Smooth muscle cell (in vitro differentiated cells): Measurements from ENCODE around the gene SMAD1. TPM values are rescaled to one million over a fixed set of nuclear protein-coding genes. Genes with fewer than 3 reads are reported as not detected.

Source experiments
- DNase-seq: peaks from one replicate; lab custom pipeline; 2025; ENCODE audit not compliant: unreplicated experiment; lab: John Stamatoyannopoulos, UW
- H2AFZ ChIP-seq: fragments of 200-600 bp; sonication (generic); 2 replicates; pipeline ENCODE4 v1.6.0; 2016; ENCODE audit warnings: antibody characterized with exemption, low read depth, mild to moderate bottlenecking
- H3F3A ChIP-seq: fragments of 200-600 bp; sonication (generic); 2 replicates; pipeline ENCODE4 v1.6.0; 2017; ENCODE audit warnings: antibody characterized with exemption, low read depth
- H3K27ac ChIP-seq: fragments of 200-600 bp; sonication (generic); 2 replicates; pipeline ENCODE4 v1.5.1; 2016; ENCODE audit warnings: low read depth, mild to moderate bottlenecking
- H3K27me3 ChIP-seq: fragments of 200-600 bp; sonication (generic); 2 replicates; pipeline ENCODE4 v1.6.1; 2016; ENCODE audit warnings: low read depth, mild to moderate bottlenecking
- H3K36me3 ChIP-seq: fragments of 200-600 bp; sonication (generic); 2 replicates; pipeline ENCODE4 v1.5.1; 2016; ENCODE audit warnings: low read depth
- H3K4me1 ChIP-seq: fragments of 200-600 bp; sonication (generic); 2 replicates; pipeline ENCODE4 v1.5.1; 2016; ENCODE audit warnings: low read depth
- H3K4me2 ChIP-seq: fragments of 200-600 bp; sonication (generic); 2 replicates; pipeline ENCODE4 v1.6.0; 2016; ENCODE audit warnings: mild to moderate bottlenecking
- H3K4me3 ChIP-seq: fragments of 200-600 bp; sonication (generic); 2 replicates; pipeline ENCODE4 v1.5.1; 2016; ENCODE audit warnings: mild to moderate bottlenecking
- H3K79me2 ChIP-seq: fragments of 200-600 bp; sonication (generic); 2 replicates; pipeline ENCODE4 v1.6.0; 2016; ENCODE audit warnings: low read depth, mild to moderate bottlenecking
- H3K9ac ChIP-seq: fragments of 200-600 bp; sonication (generic); 2 replicates; pipeline ENCODE4 v1.6.0; 2016; ENCODE audit warnings: low read depth
- H3K9me3 ChIP-seq: fragments of 200-600 bp; sonication (generic); replicated peaks from 2 replicates; pipeline ENCODE4 v1.5.1; 2016; ENCODE audit warnings: low read depth
- H4K20me1 ChIP-seq: fragments of 200-600 bp; sonication (generic); 2 replicates; pipeline ENCODE4 v1.6.0; 2016; ENCODE audit warnings: low read depth
- CTCF ChIP-seq: fragments of 200-600 bp; sonication (generic); IDR thresholded peaks from 2 replicates; pipeline ENCODE4 v1.5.1; 2017; ENCODE audit warnings: borderline replicate concordance, mild to moderate bottlenecking, antibody characterized with exemption; ENCODE audit not compliant: insufficient read depth, poor library complexity, severe bottlenecking
- WGBS: methylation state at CpG from one replicate; pipeline ENCODE4 v1.1.7; 2016; ENCODE audit warnings: low lambda C conversion rate; 5-methylcytosine and 5-hydroxymethylcytosine counted together
- polyA plus RNA-seq: library from polyadenylated mRNA; unstranded; fragments of >200 nt; fragmentation: Nextera tagmentation; extraction: Ambion mirVana; gene quantifications from 2 replicates; pipeline ENCODE4 v1.2.1, GENCODE V29; 2016
- total RNA-seq: library from RNA; depleted of rRNA; stranded (reverse); fragments of >200 nt; gene quantifications from 2 replicates; pipeline ENCODE4 v1.2.3, GENCODE V29; 2014

SMAD1 gene
- total and polyA plus RNA-seq, 2 experiments from 2014 or later = 23.1 to 34.0 TPM

- H4K20me1 ChIP-seq = no peaks in the 10 kb centered on the region
- H3F3A ChIP-seq = no peaks in the 10 kb centered on the region
- H3K36me3 ChIP-seq = no peaks in the 10 kb centered on the region
- no peak overlapping the region for H3K4me3 ChIP-seq
- H3K27ac ChIP-seq = no peak overlapping the region
- H3K9ac ChIP-seq = no peak overlapping the region
- WGBS = 60% methylated on average over 2 of the region's 2 CpGs
- no peak for DNase-seq
- H2AFZ ChIP-seq = no peak overlapping the region
- no peaks in the 10 kb centered on the region for H3K9me3 ChIP-seq
- no peaks in the 10 kb centered on the region for H3K79me2 ChIP-seq
- no peaks in the 10 kb centered on the region for H3K27me3 ChIP-seq
- H3K4me2 ChIP-seq = no peak overlapping the region
- no peak for TF ChIP-seq CTCF
- H3K4me1 ChIP-seq = no peaks in the 10 kb centered on the region
Observed at GRCh38 chr4:145436796-145437195, 44.9 kb upstream of the SMAD1 start.

- Histone ChIP-seq H4K20me1 (no peaks in the 10 kb centered on the region), H3F3A (no peaks in the 10 kb centered on the region), H3K9me3 (no peaks in the 10 kb centered on the region), H3K36me3 (no peaks in the 10 kb centered on the region), H3K4me1 (no peaks in the 10 kb centered on the region), H3K27me3 (no peaks in the 10 kb centered on the region), H2AFZ (no peak overlapping the region), H3K9ac (no peak overlapping the region), H3K4me2 (no peak overlapping the region), H3K79me2 (no peaks in the 10 kb centered on the region), H3K4me3 (no peak overlapping the region), H3K27ac (no peak overlapping the region)
- TF ChIP-seq CTCF = no peak
- WGBS = 75% methylated on average over 2 of the region's 2 CpGs
- no peak for DNase-seq
Observed at GRCh38 chr4:145437466-145437865, 44.2 kb upstream of the SMAD1 start.

GRCh38 chr4:145438298-145438697 lies 43.4 kb upstream of the SMAD1 start:
- whole genome bisulfite sequencing = 95% methylated on average over 4 of the region's 4 CpGs
- no peak overlapping the region for H3K27ac ChIP-seq

More at GRCh38 chr4:145438298-145438697, 43.4 kb upstream of the SMAD1 start:
- H3K36me3 ChIP-seq = no peaks in the 10 kb centered on the region
- H3K9ac ChIP-seq = no peak overlapping the region
- H3K9me3 ChIP-seq = no peaks in the 10 kb centered on the region
- no peak for DNase-seq
- no peak overlapping the region for H2AFZ ChIP-seq
- H3K4me3 ChIP-seq = no peak overlapping the region
- no peak for TF ChIP-seq CTCF
- H3K4me1 ChIP-seq = no peaks in the 10 kb centered on the region
- no peaks in the 10 kb centered on the region for H4K20me1 ChIP-seq
- H3K27me3 ChIP-seq = no peaks in the 10 kb centered on the region
- H3K79me2 ChIP-seq = no peaks in the 10 kb centered on the region
- no peaks in the 10 kb centered on the region for H3F3A ChIP-seq
- H3K4me2 ChIP-seq = no peak overlapping the region
